H1 (cell line): ENCODE data around the gene MAGEA8. TPM values are rescaled to one million over a fixed set of nuclear protein-coding genes. Genes with fewer than 3 reads are reported as not detected.

Source experiments
- CTCF ChIA-PET: fragments of 300-600 bp; sonication (Branson Sonifier 250); formaldehyde crosslinking; loops from one replicate; lab custom pipeline; 2021; ENCODE audit not compliant: partially characterized antibody; lab: Charles Lee
- POLR2A ChIA-PET: fragments of 300-600 bp; sonication (Branson Sonifier 250); formaldehyde crosslinking; loops from one replicate; lab custom pipeline; 2021; ENCODE audit warnings: inconsistent platforms; ENCODE audit not compliant: partially characterized antibody; lab: Charles Lee
- DNase-seq, 2 experiments: peaks; one replicate each; pipeline versions ENCODE4 v3.0.0 to v3.0.0-alpha.2; 2010 to 2022; ENCODE audit warnings: low spot score in 2 of 2, low read depth in 1 of 2, mixed read lengths in 1 of 2
- FAIRE-seq: peaks from 2 replicates; lab custom pipeline; 2011; peaks lifted over from hg19 to GRCh38; lab: Jason Lieb, UNC
- H2AFZ ChIP-seq: 2 replicates; pipeline ENCODE4 v1.8.1; 2012; ENCODE audit warnings: low read length, inconsistent platforms
- H2AK5ac ChIP-seq: 2 replicates; pipeline ENCODE4 v1.6.1; 2013; ENCODE audit warnings: low read depth, low read length
- H2BK120ac ChIP-seq: replicated peaks from 2 replicates; pipeline ENCODE3; 2013; ENCODE audit warnings: low read depth, low read length, inconsistent platforms
- H2BK12ac ChIP-seq: 2 replicates; pipeline ENCODE4 v1.6.1; 2013; ENCODE audit warnings: low read depth, low read length
- H2BK15ac ChIP-seq: 2 replicates; pipeline ENCODE4 v1.6.1; 2013; ENCODE audit warnings: low read length
- H2BK20ac ChIP-seq: 2 replicates; pipeline ENCODE4 v1.6.1; 2013; ENCODE audit warnings: low read length
- H2BK5ac ChIP-seq: 2 replicates; pipeline ENCODE4 v1.6.1; 2013; ENCODE audit warnings: low read depth, low read length
- H3K14ac ChIP-seq: 2 replicates; pipeline ENCODE4 v1.6.1; 2013; ENCODE audit warnings: inconsistent platforms; ENCODE audit not compliant: insufficient read length
- H3K18ac ChIP-seq: 2 replicates; pipeline ENCODE4 v1.6.1; 2013; ENCODE audit warnings: low read length; ENCODE audit errors: extremely low read depth
- H3K23ac ChIP-seq: 2 replicates; pipeline ENCODE4 v1.6.1; 2013; ENCODE audit warnings: inconsistent platforms; ENCODE audit not compliant: insufficient read length
- H3K23me2 ChIP-seq: 2 replicates; pipeline ENCODE4 v1.6.1; 2013; ENCODE audit warnings: low read depth, low read length
- H3K27ac ChIP-seq: 2 replicates; pipeline ENCODE4 v1.6.1; 2011; ENCODE audit warnings: low read depth, low read length, inconsistent platforms
- H3K27me3 ChIP-seq, 4 experiments: replicated peaks in 1 of 4; 1 replicate in 1 of 4; 2 replicates in 3 of 4; pipeline versions ENCODE4 v1.6.1 to v1.8.1; 2011 to 2013; ENCODE audit warnings: low read length in 3 of 4, mild to moderate bottlenecking in 3 of 4, inconsistent platforms in 2 of 4, mixed read lengths in 2 of 4, moderate library complexity in 1 of 4; ENCODE audit not compliant: control insufficient read depth in 3 of 4, insufficient read depth in 3 of 4; ENCODE audit errors: extremely low read depth in 1 of 4
- H3K36me3 ChIP-seq, 4 experiments: 2 replicates each; pipeline versions ENCODE4 v1.6.1 to v1.8.1; 2011 to 2013; ENCODE audit warnings: mild to moderate bottlenecking in 4 of 4, low read length in 3 of 4, moderate library complexity in 2 of 4, control low read depth in 1 of 4, inconsistent platforms in 1 of 4; ENCODE audit not compliant: insufficient read depth in 4 of 4, control insufficient read depth in 2 of 4
- H3K4ac ChIP-seq: replicated peaks from 2 replicates; pipeline ENCODE3; 2013; ENCODE audit warnings: low read length, low read depth, mixed read lengths, inconsistent platforms; ENCODE audit not compliant: insufficient read length
- H3K4me1 ChIP-seq, 4 experiments: replicated peaks in 1 of 4; 1 replicate in 1 of 4; 2 replicates in 3 of 4; pipeline versions ENCODE4 v1.6.1 to v1.8.1; 2011 to 2013; ENCODE audit warnings: low read length in 3 of 4, inconsistent platforms in 2 of 4, mixed read lengths in 1 of 4; ENCODE audit not compliant: insufficient read depth in 4 of 4, control insufficient read depth in 3 of 4
- H3K4me2 ChIP-seq, 2 experiments: 2 replicates each; pipeline versions ENCODE4 v1.6.1 to v1.8.1; 2011 to 2013; ENCODE audit warnings: low read depth in 2 of 2, low read length in 2 of 2, control low read depth in 1 of 2, inconsistent platforms in 1 of 2, mild to moderate bottlenecking in 1 of 2; ENCODE audit not compliant: insufficient read depth in 1 of 2
- H3K4me3 ChIP-seq, 4 experiments: fragments of 200-600, 300-600 bp in 1 of 4; sonication (generic), shearing (Covaris generic), sonication (Bioruptor Twin) in 1 of 4; 2 replicates each; pipeline versions ENCODE4 v1.5.1 to v1.8.1; 2011 to 2016; ENCODE audit warnings: low read length in 4 of 4, low read depth in 3 of 4, control low read depth in 2 of 4, inconsistent platforms in 2 of 4, mild to moderate bottlenecking in 2 of 4, mixed read lengths in 1 of 4, moderate library complexity in 1 of 4; ENCODE audit not compliant: insufficient read depth in 2 of 4; ENCODE audit errors: extremely low read depth in 1 of 4
- H3K56ac ChIP-seq: replicated peaks from 2 replicates; pipeline ENCODE3; 2013; ENCODE audit warnings: low read depth, mild to moderate bottlenecking, mixed read lengths, low read length, inconsistent platforms; ENCODE audit not compliant: insufficient read length
- H3K79me1 ChIP-seq: 2 replicates; pipeline ENCODE4 v1.6.1; 2013; ENCODE audit warnings: low read depth, low read length, control low read depth
- H3K79me2 ChIP-seq, 2 experiments: 2 replicates each; pipeline versions ENCODE4 v1.6.1 to v1.8.1; 2012 to 2013; ENCODE audit warnings: low read length in 2 of 2, mild to moderate bottlenecking in 2 of 2, inconsistent platforms in 1 of 2; ENCODE audit not compliant: insufficient read depth in 2 of 2, control insufficient read depth in 1 of 2
- H3K9ac ChIP-seq, 4 experiments: replicated peaks in 1 of 4; 1 replicate in 1 of 4; 2 replicates in 3 of 4; pipeline versions ENCODE4 v1.6.1 to v1.8.1; 2011 to 2013; ENCODE audit warnings: low read depth in 3 of 4, low read length in 3 of 4, control low read depth in 2 of 4, mild to moderate bottlenecking in 2 of 4, moderate library complexity in 2 of 4, inconsistent platforms in 1 of 4; ENCODE audit errors: extremely low read depth in 1 of 4
- H3K9me3 ChIP-seq, 2 experiments: 2 replicates each; pipeline versions ENCODE4 v1.6.1 to v1.8.1; 2012 to 2013; ENCODE audit warnings: mild to moderate bottlenecking in 2 of 2, moderate library complexity in 2 of 2, control low read depth in 1 of 2, inconsistent platforms in 1 of 2, low read depth in 1 of 2, low read length in 1 of 2, mixed read lengths in 1 of 2; ENCODE audit not compliant: insufficient read depth in 2 of 2
- H4K20me1 ChIP-seq, 2 experiments: replicated peaks in 1 of 2; 2 replicates each; pipeline versions ENCODE3 to v1.8.1; 2011 to 2013; ENCODE audit warnings: inconsistent platforms in 2 of 2, low read length in 2 of 2, mild to moderate bottlenecking in 1 of 2; ENCODE audit not compliant: insufficient read depth in 2 of 2, control insufficient read depth in 1 of 2
- H4K5ac ChIP-seq: 2 replicates; pipeline ENCODE4 v1.6.1; 2013; ENCODE audit warnings: low read length, low read depth, mixed read lengths, inconsistent platforms; ENCODE audit not compliant: insufficient read length
- H4K8ac ChIP-seq: 2 replicates; pipeline ENCODE4 v1.8.0; 2013; ENCODE audit warnings: mild to moderate bottlenecking, moderate library complexity, low read length, inconsistent platforms; ENCODE audit not compliant: insufficient read depth; ENCODE audit errors: extremely low read depth
- H4K91ac ChIP-seq: replicated peaks from 2 replicates; pipeline ENCODE3; 2013; ENCODE audit warnings: low read length, mixed read lengths, inconsistent platforms; ENCODE audit not compliant: insufficient read length
- CEBPB ChIP-seq: IDR thresholded peaks from 2 replicates; pipeline ENCODE4 v1.6.1; 2012; ENCODE audit warnings: low read depth, low read length
- CREB1 ChIP-seq: IDR thresholded peaks from 2 replicates; pipeline ENCODE4 v1.6.1; 2012; ENCODE audit warnings: inconsistent platforms
- SIN3A ChIP-seq, 2 experiments: IDR thresholded peaks in 1 of 2; conservative IDR thresholded peaks in 1 of 2; 2 replicates each; pipeline ENCODE4 v1.6.1; 2011 to 2012; ENCODE audit warnings: low read length in 2 of 2, improper control_type of control experiment in 1 of 2, low read depth in 1 of 2, mild to moderate bottlenecking in 1 of 2
- SIRT6 ChIP-seq: IDR thresholded peaks from one replicate; pipeline ENCODE4 v1.7.1; 2012; ENCODE audit warnings: low read length, inconsistent platforms
- SRF ChIP-seq: IDR thresholded peaks from 2 replicates; pipeline ENCODE4 v1.6.1; 2011; ENCODE audit warnings: mild to moderate bottlenecking, low read depth, low read length, moderate library complexity
- TEAD4 ChIP-seq: IDR thresholded peaks from 2 replicates; pipeline ENCODE4 v1.6.1; 2012; ENCODE audit warnings: low read depth, low read length, inconsistent platforms, mixed read lengths
- WGBS, 2 experiments: shearing (Covaris generic) in 1 of 2; methylation state at CpG; one replicate each; pipeline versions ENCODE4 v1.1.6 to v1.1.7; 2013 to 2015; ENCODE audit warnings: low lambda C conversion rate in 2 of 2, mixed read lengths in 2 of 2, inconsistent platforms in 1 of 2, low coverage in 1 of 2, missing lambda C conversion rate in 1 of 2; ENCODE audit not compliant: insufficient replicate concordance in 2 of 2, insufficient coverage in 1 of 2, insufficient read length in 1 of 2; ENCODE audit errors: extremely low coverage in 1 of 2, missing lambda C conversion rate in 1 of 2; 5-methylcytosine and 5-hydroxymethylcytosine counted together
- polyA plus RNA-seq, 7 experiments: library from polyadenylated mRNA; depleted of rRNA in 3 of 7; stranded (reverse) in 5 of 7; unstranded in 2 of 7; fragments of >200 nt in 5 of 7; fragments of 200-250 nt in 2 of 7; gene quantifications; 1 replicate in 5 of 7; 2 replicates in 1 of 7; 4 replicates in 1 of 7; pipeline versions ENCODE4 v1.2.1 to v1.2.3, GENCODE V29; 2011 to 2013; ENCODE audit warnings: missing spikeins in 2 of 7, mixed read lengths in 2 of 7
- total RNA-seq: library from RNA; stranded (reverse); fragmentation: NEBNext Ultra II Directional; extraction: Animal tissue kit (Norgen Biotek cat#: 25700); gene quantifications from 2 replicates; pipeline ENCODE4 v1.2.1, GENCODE V29; 2021

The MAGEA8 gene
- total and polyA plus RNA-seq, 2 of the 8 experiments (the other 6 are each of a cell fraction or from before 2014, with no cell fraction given): not detected

DNA sequence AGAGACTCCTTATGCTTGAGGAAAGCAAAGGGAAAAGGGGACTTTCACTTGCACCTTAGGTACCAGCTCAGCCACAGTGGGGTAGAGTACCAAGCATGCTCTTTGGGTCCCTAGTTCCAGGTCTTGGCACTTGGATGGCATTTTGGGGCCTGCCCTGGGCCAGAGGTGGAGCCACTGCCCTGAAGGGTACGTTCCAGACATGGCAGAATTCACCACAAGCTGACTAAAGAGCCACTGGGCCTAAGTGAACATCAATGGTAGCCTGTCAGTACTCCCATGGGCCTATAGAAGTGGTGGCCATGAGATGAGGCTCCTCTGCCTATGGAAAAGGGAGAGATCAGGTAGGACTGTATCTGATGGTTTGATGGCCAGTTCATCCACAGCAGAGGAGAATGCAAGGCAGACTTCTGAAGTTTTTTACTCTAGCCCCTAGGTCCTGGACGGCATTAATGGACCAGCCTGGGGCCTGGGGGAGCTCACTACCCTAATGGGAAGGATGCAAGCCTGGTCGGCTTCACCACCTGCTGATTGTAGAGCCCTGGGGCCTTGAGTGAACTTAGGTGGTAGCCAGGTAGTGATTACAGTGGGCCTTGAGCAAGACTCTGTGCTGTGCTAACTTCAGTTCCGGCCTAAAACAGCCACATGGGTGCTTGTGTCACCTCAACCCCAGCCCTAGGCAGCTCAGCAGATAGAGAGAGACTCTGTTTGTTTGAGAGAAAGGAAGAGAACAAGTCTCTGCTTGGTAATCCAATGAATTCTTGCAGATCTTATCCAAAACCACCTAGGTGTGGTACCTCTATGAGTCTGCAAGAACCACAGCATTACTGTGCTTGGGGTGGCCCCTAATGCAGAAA is 28.6 kb downstream of the MAGEA8 start:
- H3K4me3 ChIP-seq: no peak overlapping the region
- no peak overlapping the region for H3K14ac ChIP-seq
- no peak overlapping the region for H3K18ac ChIP-seq
- H2BK20ac ChIP-seq: no peak overlapping the region
- no peaks in the 10 kb centered on the region for H3K9me3 ChIP-seq
- no peaks in the 10 kb centered on the region for H3K36me3 ChIP-seq
- H3K79me1 ChIP-seq: no peaks in the 10 kb centered on the region
- H3K27ac ChIP-seq: no peak overlapping the region
- no peak overlapping the region for H3K23ac ChIP-seq
- H3K4ac ChIP-seq: no peak overlapping the region
- POLR2A ChIA-PET: no interaction called here
- H3K79me2 ChIP-seq: no peaks in the 10 kb centered on the region
- no peak overlapping the region for H3K9ac ChIP-seq
- H2BK5ac ChIP-seq: no peak overlapping the region
- H4K91ac ChIP-seq: no peak overlapping the region
- no peak overlapping the region for H3K56ac ChIP-seq
- no peak overlapping the region for H2AK5ac ChIP-seq
- no peak overlapping the region for H3K4me2 ChIP-seq
- no peak overlapping the region for H2BK15ac ChIP-seq
- H4K5ac ChIP-seq: no peak overlapping the region
- no peak for DNase-seq
- TF ChIP-seq TEAD4 (no peak), SIN3A (conservative IDR thresholded peaks at IDR 0.05 in 1 of 2, IDR thresholded peaks at IDR 0.05 in 1 of 2; ENCODE audit: low read depth in 1 of 2, low read length in 2 of 2) (no peak), CREB1 (no peak), SRF (no peak), SIRT6 (no peak), CEBPB (no peak)
- TF ChIP-seq, all 59 proteins: peak for 0
- WGBS, 2 experiments: 80% methylated on average over 3 of the region's 4 CpGs; no CpG with 5 or more reads in 1 of the 2 experiments
- no peak for FAIRE-seq
- no peak overlapping the region for H2BK12ac ChIP-seq
- H2BK120ac ChIP-seq: no peak overlapping the region
- no peaks in the 10 kb centered on the region for H3K27me3 ChIP-seq
- no peaks in the 10 kb centered on the region for H3K23me2 ChIP-seq
- no peaks in the 10 kb centered on the region for H3K4me1 ChIP-seq
- CTCF ChIA-PET: interaction anchor here (0.6 kb wide), 1 partner anchor 644 kb away, joined by 3 read pairs; no protein-coding TSS in a partner anchor
- no peak overlapping the region for H4K8ac ChIP-seq
- H2AFZ ChIP-seq: no peak overlapping the region
- H4K20me1 ChIP-seq: no peaks in the 10 kb centered on the region
